ENCODE data around the gene MECR.

The MECR gene

DNA sequence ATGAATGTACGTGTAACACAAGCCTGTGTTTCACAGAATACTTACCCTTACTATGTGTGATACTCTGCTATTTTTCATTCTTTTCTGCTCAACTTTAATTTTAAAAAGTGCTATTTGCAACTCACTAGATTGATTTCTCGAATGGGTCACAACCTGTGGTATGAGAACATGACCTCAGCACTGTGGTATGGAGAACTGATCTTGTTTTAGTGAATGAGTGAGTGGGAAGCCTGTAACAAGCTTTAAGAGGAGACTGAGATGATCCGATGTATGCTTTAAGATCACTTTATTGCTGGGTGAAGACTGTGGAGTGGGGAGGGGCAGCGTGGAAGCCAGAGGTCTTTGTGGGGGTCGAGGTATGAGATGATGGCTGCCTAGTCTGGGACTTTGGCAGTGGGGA lies 21.6 kb downstream of the MECR start:
- no peak for TF ChIP-seq CTCF (IDR thresholded peaks at IDR 0.05; ENCODE audit: insufficient read depth, low read depth, low read length, missing control alignments)

DNA sequence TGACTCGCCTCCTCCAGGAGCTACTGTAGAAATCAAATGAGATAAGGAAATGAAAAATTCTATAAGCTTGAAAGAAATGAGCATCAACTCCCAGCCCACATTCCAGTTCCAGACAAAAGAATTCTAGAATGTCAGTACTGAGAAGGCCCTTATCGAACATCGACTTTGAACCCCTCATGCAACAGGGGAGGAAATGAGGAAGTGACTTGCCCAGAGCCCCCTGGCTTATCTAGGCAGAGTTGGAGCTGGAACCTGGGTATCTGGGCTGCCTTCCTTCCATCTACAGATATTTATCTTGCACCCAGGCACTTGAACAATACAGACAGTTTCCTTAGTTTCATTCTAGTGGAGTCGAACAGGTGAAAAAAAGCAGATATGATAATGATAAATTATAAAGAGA lies 22.3 kb downstream of the MECR start:
- no peak for TF ChIP-seq CTCF (IDR thresholded peaks at IDR 0.05; ENCODE audit: insufficient read depth, low read depth, low read length, missing control alignments)
- H3K4me3 ChIP-seq (ENCODE audit: low read length): no peak overlapping the region
- DNase-seq (ENCODE audit: low read depth): no peak

More for the DNA sequence above, 21.6 kb downstream of the MECR start:
- no peak for DNase-seq (ENCODE audit: low read depth)
- H3K4me3 ChIP-seq (ENCODE audit: low read length): no peak overlapping the region

GRCh38 chr1:29202584-29203340 lies 28.0 kb downstream of the MECR start:
- DNase-seq (ENCODE audit: low read depth): peak; percentile 98
- no peak overlapping the region for H3K4me3 ChIP-seq (ENCODE audit: low read length)
- peak; percentile 97 for TF ChIP-seq CTCF (IDR thresholded peaks at IDR 0.05; ENCODE audit: insufficient read depth, low read depth, low read length, missing control alignments)

DNA sequence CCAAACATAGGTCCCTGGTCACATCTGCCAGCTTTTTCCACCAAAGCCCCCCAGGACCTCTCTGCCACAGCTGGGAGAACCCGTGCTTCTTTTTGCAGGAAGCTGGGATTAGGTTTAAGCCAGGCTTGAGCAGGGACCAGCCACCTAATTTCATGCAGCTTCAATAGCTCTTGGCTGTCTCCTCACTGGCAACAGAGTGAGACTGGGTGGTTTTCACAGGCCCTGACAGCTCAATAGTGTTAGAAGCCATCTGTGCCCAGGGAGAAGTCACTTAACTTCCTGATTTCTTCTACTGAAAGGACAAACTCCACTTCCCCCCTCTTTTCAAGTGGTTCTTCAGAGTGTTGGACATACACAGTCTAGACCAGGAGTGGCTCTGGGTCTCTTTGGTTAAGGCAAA lies 28.7 kb downstream of the MECR start:
- DNase-seq (ENCODE audit: low read depth): no peak
- H3K4me3 ChIP-seq (ENCODE audit: low read length): no peak overlapping the region
- no peak for TF ChIP-seq CTCF (IDR thresholded peaks at IDR 0.05; ENCODE audit: insufficient read depth, low read depth, low read length, missing control alignments)

- no peak for TF ChIP-seq CTCF (IDR thresholded peaks at IDR 0.05; ENCODE audit: insufficient read depth, low read depth, low read length, missing control alignments)
- no peak overlapping the region for H3K4me3 ChIP-seq (ENCODE audit: low read length)
- no peak for DNase-seq (ENCODE audit: low read depth)
Observed at GRCh38 chr1:29201595-29202051, 29.1 kb downstream of the MECR start.

GRCh38 chr1:29200906-29201594 lies 29.7 kb downstream of the MECR start:
- TF ChIP-seq CTCF (IDR thresholded peaks at IDR 0.05; ENCODE audit: insufficient read depth, low read depth, low read length, missing control alignments): no peak
- DNase-seq (ENCODE audit: low read depth): no peak
- no peak overlapping the region for H3K4me3 ChIP-seq (ENCODE audit: low read length)
